Skeletal muscle tissue (tissue), 4 donors: Measurements from ENCODE around the gene APAF1. TPM values are rescaled to one million over a fixed set of nuclear protein-coding genes. Genes with fewer than 3 reads are reported as not detected.

Experiments used
- H3K27ac ChIP-seq: one replicate; pipeline ENCODE4 v1.7.0; 2013; ENCODE audit warnings: mild to moderate bottlenecking, low read depth, low read length, inconsistent platforms
- H3K27me3 ChIP-seq, 3 donors: one replicate each; pipeline ENCODE4 v1.7.0; 2013; ENCODE audit warnings: low read length in 3 of 3; ENCODE audit not compliant: control insufficient read depth in 3 of 3, insufficient read depth in 3 of 3
- H3K36me3 ChIP-seq, 3 donors: one replicate each; pipeline ENCODE4 v1.7.0; 2013; ENCODE audit warnings: low read length in 3 of 3; ENCODE audit not compliant: control insufficient read depth in 3 of 3, insufficient read depth in 3 of 3
- H3K4me1 ChIP-seq, 3 donors: one replicate each; pipeline ENCODE4 v1.7.0; 2013; ENCODE audit warnings: low read length in 3 of 3, mild to moderate bottlenecking in 3 of 3; ENCODE audit not compliant: control insufficient read depth in 3 of 3, insufficient read depth in 3 of 3
- H3K4me3 ChIP-seq, 3 donors: one replicate each; pipeline ENCODE4 v1.7.0; 2013; ENCODE audit warnings: low read length in 3 of 3
- H3K9ac ChIP-seq, 3 donors: one replicate each; pipeline ENCODE4 v1.7.0; 2013; ENCODE audit warnings: low read length in 3 of 3, mild to moderate bottlenecking in 3 of 3, moderate library complexity in 2 of 3, low read depth in 1 of 3
- H3K9me3 ChIP-seq, 3 donors: one replicate each; pipeline ENCODE4 v1.7.0; 2013; ENCODE audit warnings: low read length in 3 of 3; ENCODE audit not compliant: control insufficient read depth in 3 of 3
- total RNA-seq: library from RNA; depleted of rRNA; stranded (reverse); fragments of >200 nt; gene quantifications from one replicate; pipeline ENCODE4 v1.2.3, GENCODE V29; 2014
- donor health status: Osteomylitis.

APAF1 gene
- total RNA-seq, 1 donor from 2014 or later = 39.1 TPM

GRCh38 chr12:98656289-98657101 is 11.4 kb downstream of the APAF1 start:
- no peaks in the 10 kb centered on the region for H3K4me1 ChIP-seq
- peaks cover 11 to 33% (median 16%) of the 10 kb centered on the region in 3 donors for H3K36me3 ChIP-seq
- H3K9me3 ChIP-seq = no peaks in the 10 kb centered on the region
- no peak overlapping the region for H3K4me3 ChIP-seq
- H3K9ac ChIP-seq = no peak overlapping the region
- no peaks in the 10 kb centered on the region for H3K27me3 ChIP-seq
- no peak overlapping the region for H3K27ac ChIP-seq

GRCh38 chr12:98660521-98660920 is 15.4 kb downstream of the APAF1 start:
- H3K27ac ChIP-seq = no peak overlapping the region
- no peaks in the 10 kb centered on the region for H3K27me3 ChIP-seq
- H3K4me1 ChIP-seq = no peaks in the 10 kb centered on the region
- H3K9me3 ChIP-seq = no peaks in the 10 kb centered on the region
- H3K4me3 ChIP-seq = no peak overlapping the region
- no peak overlapping the region for H3K9ac ChIP-seq
- H3K36me3 ChIP-seq = peaks cover 8 to 31% (median 20%) of the 10 kb centered on the region in 3 donors

- Histone ChIP-seq H3K27me3 (no peaks in the 10 kb centered on the region), H3K9me3 (no peaks in the 10 kb centered on the region), H3K36me3 (peaks cover 4 to 16% (median 14%) of the 10 kb centered on the region in 3 donors), H3K4me1 (no peaks in the 10 kb centered on the region), H3K4me3 (no peak overlapping the region), H3K9ac (no peak overlapping the region), H3K27ac (no peak overlapping the region)
These were observed 24.7 kb downstream of the APAF1 start for GRCh38 chr12:98669751-98670150.

GRCh38 chr12:98671459-98671858 is 26.4 kb downstream of the APAF1 start:
- H3K36me3 ChIP-seq = peaks cover 0 to 16% (median 9%) of the 10 kb centered on the region in 3 donors
- H3K27ac ChIP-seq = no peak overlapping the region
- H3K9me3 ChIP-seq = no peaks in the 10 kb centered on the region
- H3K27me3 ChIP-seq = no peaks in the 10 kb centered on the region
- H3K4me1 ChIP-seq = no peaks in the 10 kb centered on the region
- no peak overlapping the region for H3K4me3 ChIP-seq
- no peak overlapping the region for H3K9ac ChIP-seq

GRCh38 chr12:98674841-98675240 is 29.8 kb downstream of the APAF1 start:
- no peaks in the 10 kb centered on the region for H3K4me1 ChIP-seq
- H3K4me3 ChIP-seq = no peak overlapping the region
- peaks cover 10 to 19% (median 16%) of the 10 kb centered on the region in 3 donors for H3K36me3 ChIP-seq
- no peaks in the 10 kb centered on the region for H3K9me3 ChIP-seq
- H3K27me3 ChIP-seq = no peaks in the 10 kb centered on the region
- H3K27ac ChIP-seq = no peak overlapping the region
- no peak overlapping the region for H3K9ac ChIP-seq

- H3K36me3 ChIP-seq = peaks cover 18 to 47% (median 32%) of the 10 kb centered on the region in 3 donors
- no peaks in the 10 kb centered on the region for H3K27me3 ChIP-seq
- no peak overlapping the region for H3K27ac ChIP-seq
- no peaks in the 10 kb centered on the region for H3K4me1 ChIP-seq
- H3K9ac ChIP-seq = no peak overlapping the region
- H3K9me3 ChIP-seq = no peaks in the 10 kb centered on the region
- H3K4me3 ChIP-seq = no peak overlapping the region
These were observed 33.3 kb downstream of the APAF1 start for GRCh38 chr12:98678236-98678945.

- H3K36me3 ChIP-seq = peaks cover 18 to 49% (median 37%) of the 10 kb centered on the region in 3 donors
- no peaks in the 10 kb centered on the region for H3K27me3 ChIP-seq
- H3K9ac ChIP-seq = no peak overlapping the region
- H3K4me1 ChIP-seq = no peaks in the 10 kb centered on the region
- H3K4me3 ChIP-seq = no peak overlapping the region
- H3K27ac ChIP-seq = no peak overlapping the region
- no peaks in the 10 kb centered on the region for H3K9me3 ChIP-seq
These were observed 34.0 kb downstream of the APAF1 start for GRCh38 chr12:98678946-98679610.

GRCh38 chr12:98679611-98680005 is 34.5 kb downstream of the APAF1 start:
- no peak overlapping the region for H3K27ac ChIP-seq

GRCh38 chr12:98684199-98684598 is 39.1 kb downstream of the APAF1 start:
- H3K9ac ChIP-seq = no peak overlapping the region
- no peaks in the 10 kb centered on the region for H3K4me1 ChIP-seq
- peaks cover 13 to 52% (median 40%) of the 10 kb centered on the region in 3 donors for H3K36me3 ChIP-seq
- H3K9me3 ChIP-seq = no peaks in the 10 kb centered on the region
- no peaks in the 10 kb centered on the region for H3K27me3 ChIP-seq
- H3K27ac ChIP-seq = no peak overlapping the region
- no peak overlapping the region for H3K4me3 ChIP-seq

More at GRCh38 chr12:98679611-98680005, 34.5 kb downstream of the APAF1 start:
- no peaks in the 10 kb centered on the region for H3K4me1 ChIP-seq
- H3K9ac ChIP-seq = no peak overlapping the region
- H3K27me3 ChIP-seq = no peaks in the 10 kb centered on the region
- no peak overlapping the region for H3K4me3 ChIP-seq
- H3K9me3 ChIP-seq = no peaks in the 10 kb centered on the region
- peaks cover 18 to 49% (median 40%) of the 10 kb centered on the region in 3 donors for H3K36me3 ChIP-seq
